Measurements from ENCODE around the gene MS4A18. TPM values are rescaled to one million over a fixed set of nuclear protein-coding genes. Genes with fewer than 3 reads are reported as not detected.
"Not testable (repeated sequence)": the region's sequence is repeated elsewhere in the genome, so short reads cannot be mapped to it uniquely, and the experiment has no call there.

MS4A18 gene
- total RNA-seq (2014; rRNA removed; shearing (Covaris generic)): not detected in 2 replicates

DNA sequence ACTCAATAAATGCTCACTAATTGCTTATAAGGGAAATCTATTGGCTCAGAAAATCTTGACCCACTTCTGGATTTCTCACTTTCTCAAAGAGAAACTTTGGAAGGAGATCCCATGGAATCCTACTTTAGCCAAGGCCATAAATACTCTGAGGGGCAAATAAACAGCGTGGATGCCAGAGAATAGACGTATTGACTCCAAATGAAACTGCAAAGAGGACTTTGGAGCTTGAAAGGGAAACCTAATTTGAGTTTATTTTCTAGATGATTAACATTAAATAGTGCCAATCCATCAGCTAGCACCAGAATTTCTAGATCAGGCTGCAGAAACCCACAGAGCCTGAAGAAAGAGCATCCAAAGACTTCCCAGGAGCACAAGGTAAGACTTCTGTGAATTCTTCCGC, at the start of gene MS4A18:
TSS of gene MS4A18 (plus strand) at position 301 of the 400 bp plus-strand sequence.
- in situ Hi-C loops (cut with HindIII; ENCODE audit: low sequenced_read_pairs): no loop called here
- no peak for DNase-seq (ENCODE audit: low spot score)

DNA sequence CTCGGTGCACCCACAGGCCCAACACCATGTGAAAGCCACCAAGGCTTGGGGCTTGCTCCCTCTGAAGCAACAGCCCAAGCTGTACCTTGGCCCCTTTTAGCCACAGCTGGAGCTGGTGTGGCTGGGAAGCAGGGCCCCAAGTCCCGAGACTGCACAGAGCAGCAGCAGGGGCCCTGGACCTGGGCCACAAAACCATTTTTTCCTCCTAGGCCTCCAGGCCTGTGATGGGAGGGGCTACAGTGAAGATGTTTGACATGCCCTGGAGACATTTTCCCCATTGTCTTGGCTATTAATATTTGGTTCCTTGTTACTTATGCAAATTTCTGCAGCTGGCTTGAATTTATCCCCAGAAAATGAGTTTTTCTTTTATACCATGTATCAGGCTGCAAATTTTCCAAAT, 46.3 kb upstream of the MS4A18 start:
- DNase-seq (ENCODE audit: low spot score); in situ Hi-C loops (cut with HindIII; ENCODE audit: low sequenced_read_pairs): not testable (repeated sequence)

DNA sequence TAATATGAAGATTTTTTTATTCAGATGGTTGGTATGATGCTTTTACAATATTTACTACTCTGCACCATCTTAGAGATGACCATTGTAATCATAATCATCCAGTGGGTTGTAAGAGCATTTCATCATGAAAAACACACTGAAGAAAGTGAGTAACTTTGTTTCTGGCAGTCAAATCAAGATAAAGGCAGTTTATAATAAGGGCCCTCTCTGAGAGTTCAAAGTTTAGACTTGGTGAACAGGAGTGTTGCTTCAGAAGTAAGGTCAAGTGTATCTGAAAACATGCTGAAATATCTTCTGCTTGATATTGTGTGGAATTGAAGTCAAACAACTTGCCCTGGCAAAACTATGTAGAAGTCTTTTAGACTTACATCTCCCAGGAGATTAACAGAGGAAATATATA, 44.6 kb upstream of the MS4A18 start:
- in situ Hi-C loops (cut with HindIII; ENCODE audit: low sequenced_read_pairs): no loop called here
- no peak for DNase-seq (ENCODE audit: low spot score)

DNA sequence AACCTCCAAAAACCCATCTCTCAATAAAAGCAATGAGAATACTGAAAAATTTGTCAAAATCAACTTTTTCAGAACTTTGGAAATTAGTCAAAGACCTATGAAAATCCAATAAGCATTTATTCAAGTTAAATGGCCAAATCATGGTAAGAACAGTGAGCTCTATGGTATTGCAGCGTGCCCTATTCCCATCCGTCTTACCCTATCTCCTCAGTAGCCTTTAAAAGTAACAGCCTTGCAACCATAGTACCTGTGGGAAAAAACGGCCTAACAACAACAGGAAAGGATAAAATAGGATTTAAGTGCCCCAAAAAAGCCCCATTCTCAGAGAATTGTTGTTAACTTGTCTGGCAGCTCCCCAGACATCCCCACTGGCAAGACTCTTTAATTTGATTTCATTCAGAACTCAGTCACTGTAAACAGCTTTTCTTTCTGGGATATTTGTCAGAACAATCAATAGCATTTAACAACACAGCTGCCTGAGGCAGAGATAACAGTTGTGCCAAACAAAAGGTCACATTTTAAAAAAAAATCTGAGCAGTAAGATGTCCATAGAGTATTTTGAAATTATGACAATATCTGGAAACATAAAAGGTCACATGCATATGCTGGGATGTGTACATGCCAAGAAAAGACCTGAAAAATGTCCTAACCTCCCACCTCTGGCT, 43.9 kb upstream of the MS4A18 start:
- no peak for DNase-seq (ENCODE audit: low spot score)
- in situ Hi-C loops (cut with HindIII; ENCODE audit: low sequenced_read_pairs): no loop called here

DNA sequence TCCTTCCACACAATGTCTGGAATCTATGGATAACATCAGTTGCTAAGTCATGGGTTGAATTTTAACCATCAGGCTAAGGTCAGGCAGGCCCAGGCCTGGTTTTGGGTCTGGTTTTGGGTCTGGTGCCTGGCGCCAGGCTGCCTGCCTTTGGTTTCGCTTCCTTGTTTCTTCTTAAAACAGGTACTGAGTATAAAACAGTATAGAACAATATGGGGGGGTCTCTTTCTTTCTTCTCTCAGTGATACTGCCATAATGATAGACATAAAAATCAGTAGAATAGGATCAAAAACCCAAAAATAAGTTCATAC, 40.0 kb upstream of the MS4A18 start:
- in situ Hi-C loops (cut with HindIII; ENCODE audit: low sequenced_read_pairs); DNase-seq (ENCODE audit: low spot score): not testable (repeated sequence)

DNA sequence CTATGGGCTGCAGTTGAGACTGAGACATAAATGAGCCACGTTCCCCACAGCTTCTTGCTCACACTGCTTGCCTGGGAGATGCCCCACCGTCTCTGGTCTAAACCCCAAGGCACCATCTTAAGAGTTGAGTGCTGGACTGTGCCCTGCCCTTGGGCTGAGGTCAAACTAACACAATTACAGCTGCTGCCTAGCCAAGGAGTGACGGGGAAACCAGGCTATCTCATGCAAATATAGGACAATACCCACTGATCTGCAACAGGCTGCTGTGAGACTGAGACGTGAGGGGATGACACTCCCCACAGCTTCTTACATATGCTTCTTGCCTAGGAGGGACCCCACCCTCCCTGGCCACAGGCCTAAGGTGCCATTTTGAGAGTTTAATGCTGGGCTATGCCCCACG, 32.9 kb upstream of the MS4A18 start:
- in situ Hi-C loops (cut with HindIII; ENCODE audit: low sequenced_read_pairs): no loop called here
- DNase-seq (ENCODE audit: low spot score): no peak

DNA sequence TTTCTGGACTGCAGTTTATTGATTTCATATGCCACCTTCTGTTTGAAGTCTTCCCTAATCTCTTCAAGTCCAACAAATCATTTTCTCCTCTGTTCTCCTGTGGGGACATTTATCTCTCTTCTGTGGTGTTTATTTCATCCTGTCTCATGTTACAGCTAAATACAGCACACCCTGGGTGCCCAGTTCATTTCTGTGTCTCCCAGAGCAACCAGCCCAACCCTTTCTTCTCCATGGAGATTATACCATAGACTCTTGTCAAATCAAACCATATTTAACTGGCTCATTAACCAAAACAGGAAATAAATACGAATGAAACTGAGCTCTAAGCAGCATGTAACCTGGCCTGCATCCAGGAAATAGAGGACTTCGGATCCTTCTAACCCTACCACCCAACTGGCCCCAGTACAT, 25.2 kb upstream of the MS4A18 start, which contains the start of gene MS4A8:
TSS of gene MS4A8 (plus strand) at position 329 of the 408 bp plus-strand sequence. CDS start 1,249 bp downstream, outside the sequence.
- in situ Hi-C loops (cut with HindIII; ENCODE audit: low sequenced_read_pairs): no loop called here
- DNase-seq (ENCODE audit: low spot score): no peak

DNA sequence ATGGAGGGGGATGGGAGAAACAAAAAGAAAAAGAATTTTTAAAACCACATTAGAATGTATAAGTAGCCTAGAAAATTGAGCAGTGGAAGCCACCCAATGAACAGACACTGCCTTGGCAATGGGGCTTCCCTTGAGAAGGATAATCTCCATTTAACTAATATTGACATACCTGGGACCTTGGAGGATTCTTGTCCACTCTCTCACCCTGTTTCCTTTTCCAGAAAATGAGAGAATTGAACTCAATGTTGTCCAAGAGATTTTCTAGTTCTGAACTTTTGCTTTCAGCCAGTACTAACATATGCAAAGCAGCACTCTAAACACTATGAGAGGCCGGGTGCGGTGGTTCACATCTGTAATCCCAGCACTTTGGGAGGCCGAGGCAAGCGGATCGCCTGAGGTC, 24.6 kb upstream of the MS4A18 start:
- no peak for DNase-seq (ENCODE audit: low spot score)
- in situ Hi-C loops (cut with HindIII; ENCODE audit: low sequenced_read_pairs): no loop called here

DNA sequence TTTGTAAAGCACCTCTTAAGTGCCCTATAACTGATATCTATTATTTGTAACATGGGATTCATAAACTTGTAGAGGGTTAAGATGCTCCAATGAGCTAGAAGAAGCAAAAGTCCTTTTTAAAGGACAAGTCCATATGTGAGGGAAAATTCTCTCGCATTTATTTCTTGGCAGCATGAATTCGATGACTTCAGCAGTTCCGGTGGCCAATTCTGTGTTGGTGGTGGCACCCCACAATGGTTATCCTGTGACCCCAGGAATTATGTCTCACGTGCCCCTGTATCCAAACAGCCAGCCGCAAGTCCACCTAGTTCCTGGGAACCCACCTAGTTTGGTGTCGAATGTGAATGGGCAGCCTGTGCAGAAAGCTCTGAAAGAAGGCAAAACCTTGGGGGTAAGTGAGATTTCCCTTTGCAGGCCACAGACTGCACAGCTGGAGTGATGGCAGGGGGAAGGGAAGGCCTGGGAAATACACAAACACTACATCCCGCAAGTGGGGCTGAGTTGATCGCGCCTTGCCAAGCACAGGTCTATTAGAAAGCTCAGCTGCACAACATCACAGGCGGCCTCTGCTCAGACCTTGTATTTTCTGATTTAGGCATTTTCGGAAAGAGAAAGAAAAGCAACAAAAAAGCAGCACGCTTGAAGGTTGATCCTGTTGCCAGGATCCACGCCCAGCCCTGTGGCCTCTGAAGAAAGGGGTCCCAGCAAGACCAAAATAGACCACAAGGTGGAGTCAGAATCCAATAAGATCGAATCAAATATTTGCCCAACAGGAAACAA, 23.6 kb upstream of the MS4A18 start:
- DNase-seq (ENCODE audit: low spot score): no peak

DNA sequence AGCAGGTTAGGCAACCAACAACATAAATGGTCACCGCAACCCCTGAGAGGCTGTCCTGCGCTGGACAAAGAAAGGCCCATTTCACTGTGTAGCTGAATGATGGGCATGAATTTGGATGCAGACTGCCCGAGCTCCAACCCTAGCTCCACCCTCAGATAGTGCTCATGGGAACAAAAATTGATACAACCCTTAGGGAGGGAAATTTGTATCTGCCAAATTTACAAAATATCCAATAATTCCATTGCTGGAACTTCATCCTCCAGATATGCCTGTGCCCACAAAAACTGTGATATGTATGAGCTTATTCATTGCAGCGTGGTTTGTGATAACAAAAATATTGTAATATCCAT, 23.1 kb upstream of the MS4A18 start:
- no peak for DNase-seq (ENCODE audit: low spot score)
- in situ Hi-C loops (cut with HindIII; ENCODE audit: low sequenced_read_pairs): no loop called here

More for the DNA sequence above, 23.6 kb upstream of the MS4A18 start:
- in situ Hi-C loops (cut with HindIII; ENCODE audit: low sequenced_read_pairs): no loop called here

DNA sequence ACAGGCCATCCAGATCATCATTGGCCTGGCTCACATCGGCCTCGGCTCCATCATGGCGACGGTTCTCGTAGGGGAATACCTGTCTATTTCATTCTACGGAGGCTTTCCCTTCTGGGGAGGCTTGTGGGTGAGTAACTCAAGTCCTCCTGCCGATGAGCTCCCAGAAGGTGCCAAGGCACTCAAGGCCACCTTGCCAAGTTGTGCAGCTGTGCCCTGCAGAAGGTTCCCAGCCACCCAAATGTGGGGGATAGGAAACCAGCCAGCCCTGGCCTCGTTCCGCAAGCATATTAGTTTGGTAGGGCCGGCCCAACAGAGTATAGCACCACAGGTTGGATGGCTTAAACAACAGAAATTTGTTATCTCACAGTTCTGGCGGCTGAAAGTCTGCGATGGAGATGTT, 21.1 kb upstream of the MS4A18 start:
- in situ Hi-C loops (cut with HindIII; ENCODE audit: low sequenced_read_pairs): no loop called here
- no peak for DNase-seq (ENCODE audit: low spot score)

DNA sequence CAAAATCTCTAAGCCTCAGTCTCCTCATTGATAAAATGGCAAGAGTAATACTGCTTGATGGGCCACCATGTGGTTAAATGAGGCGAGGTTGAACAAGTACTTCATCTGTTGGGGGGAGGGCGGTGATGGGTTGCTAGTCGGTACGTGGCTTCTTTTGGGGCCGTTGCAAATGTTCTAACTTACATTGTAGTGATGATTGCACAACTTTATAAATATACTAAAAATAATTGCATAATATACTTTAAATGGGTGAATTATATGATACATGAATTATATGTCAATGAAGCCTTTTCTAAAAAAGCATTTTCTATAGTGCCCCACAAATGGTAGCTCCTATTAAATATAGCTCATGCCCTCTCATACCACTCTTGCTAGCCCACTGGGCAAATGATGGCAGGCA, 18.6 kb upstream of the MS4A18 start:
- no peak for DNase-seq (ENCODE audit: low spot score)
- in situ Hi-C loops (cut with HindIII; ENCODE audit: low sequenced_read_pairs): no loop called here

DNA sequence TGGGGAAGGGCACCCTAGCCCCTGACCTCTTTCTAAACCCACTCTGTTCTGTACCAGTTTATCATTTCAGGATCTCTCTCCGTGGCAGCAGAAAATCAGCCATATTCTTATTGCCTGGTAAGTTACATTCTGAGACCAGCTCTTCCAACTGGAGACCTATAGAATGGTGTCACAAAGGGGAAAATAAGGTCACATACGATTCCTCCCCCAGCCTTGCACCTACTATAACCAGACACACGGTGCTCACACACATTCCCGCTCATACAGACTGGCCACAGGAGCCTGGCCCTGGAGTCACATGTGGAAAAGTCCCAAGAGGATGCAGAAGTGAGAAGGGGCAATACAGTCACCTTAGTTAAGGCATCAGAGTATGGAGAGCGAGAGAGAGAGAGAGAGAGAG, 17.6 kb upstream of the MS4A18 start:
- DNase-seq (ENCODE audit: low spot score): no peak
- in situ Hi-C loops (cut with HindIII; ENCODE audit: low sequenced_read_pairs): no loop called here

DNA sequence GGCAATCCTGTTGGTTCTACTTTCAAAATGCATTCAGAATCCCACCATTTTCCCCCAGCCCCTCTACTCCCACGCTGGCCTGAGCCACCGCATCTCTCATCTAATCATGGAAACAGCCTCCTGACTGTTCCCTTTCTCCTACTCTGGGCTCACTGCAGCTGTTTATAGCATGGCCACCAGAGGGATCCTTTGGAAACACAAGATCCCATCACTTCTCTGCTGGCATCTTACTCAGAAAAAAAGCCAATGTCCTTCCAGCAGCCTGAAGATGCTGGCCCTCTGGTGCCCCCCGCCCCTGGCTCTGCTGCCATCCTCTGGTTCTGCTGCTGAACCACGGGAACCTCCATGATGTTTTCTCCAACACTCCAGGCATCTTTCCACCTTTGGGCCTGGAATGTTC, 14.0 kb upstream of the MS4A18 start:
- no peak for DNase-seq (ENCODE audit: low spot score)
- in situ Hi-C loops (cut with HindIII; ENCODE audit: low sequenced_read_pairs): no loop called here

DNA sequence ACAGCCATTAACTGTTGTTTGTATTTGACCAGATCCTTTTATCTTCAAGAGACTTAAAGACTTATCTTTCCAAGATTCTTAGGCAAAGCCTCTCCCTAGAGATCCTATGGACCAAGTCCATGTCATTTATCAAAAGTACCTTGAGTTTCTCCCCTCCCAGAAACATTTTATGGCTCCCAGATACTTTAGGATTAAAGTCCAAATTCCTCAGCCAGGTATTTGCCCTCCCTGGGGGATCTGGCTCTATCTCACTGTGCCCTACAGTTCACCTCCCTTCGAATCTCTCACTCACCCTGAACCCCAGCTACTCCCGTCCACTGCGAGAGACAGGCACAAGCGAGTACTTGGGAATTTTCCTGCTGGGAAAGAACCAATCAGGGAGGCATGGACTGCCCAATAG, 13.2 kb upstream of the MS4A18 start:
- in situ Hi-C loops (cut with HindIII; ENCODE audit: low sequenced_read_pairs): no loop called here
- no peak for DNase-seq (ENCODE audit: low spot score)

DNA sequence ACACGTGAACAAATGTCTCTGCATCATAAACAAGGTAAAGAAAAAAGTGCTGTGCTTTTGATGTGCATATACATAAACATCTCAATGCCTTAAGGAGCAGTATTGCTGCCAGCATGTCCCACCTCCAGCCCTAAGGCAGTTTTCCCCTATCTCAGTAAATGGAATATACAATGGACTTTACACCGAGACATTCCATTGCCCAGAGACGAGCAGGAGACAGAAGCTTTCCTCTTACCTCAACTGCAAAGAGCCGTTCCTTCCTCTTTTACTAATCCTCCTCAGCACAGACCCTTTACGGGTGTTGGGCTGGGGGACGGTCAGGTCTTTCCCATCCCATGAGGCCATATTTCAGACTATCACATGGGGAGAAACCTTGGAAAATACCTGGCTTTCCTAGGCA, 11.1 kb upstream of the MS4A18 start:
- DNase-seq (ENCODE audit: low spot score); in situ Hi-C loops (cut with HindIII; ENCODE audit: low sequenced_read_pairs): not testable (repeated sequence)

DNA sequence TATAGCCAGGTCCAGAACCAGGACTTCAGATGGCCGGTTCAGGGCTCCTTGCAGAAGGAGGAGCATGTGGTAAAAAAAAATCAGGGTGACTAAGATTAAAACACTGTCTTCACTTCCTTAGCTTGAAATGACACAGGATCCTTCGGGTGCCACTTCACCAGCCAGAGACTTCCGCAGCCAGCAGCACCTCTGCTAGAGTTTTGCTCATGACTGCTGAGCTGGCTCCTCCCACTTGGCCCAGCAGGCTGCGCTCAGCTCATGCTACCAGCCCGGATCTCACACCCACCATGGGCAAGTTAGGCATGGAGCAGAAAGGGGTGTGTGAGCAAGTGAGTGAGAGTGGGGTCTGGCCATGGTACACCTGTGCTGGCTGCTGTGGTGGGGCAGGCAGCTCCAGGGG, 6.6 kb upstream of the MS4A18 start:
- no peak for DNase-seq (ENCODE audit: low spot score)
- in situ Hi-C loops (cut with HindIII; ENCODE audit: low sequenced_read_pairs): no loop called here

DNA sequence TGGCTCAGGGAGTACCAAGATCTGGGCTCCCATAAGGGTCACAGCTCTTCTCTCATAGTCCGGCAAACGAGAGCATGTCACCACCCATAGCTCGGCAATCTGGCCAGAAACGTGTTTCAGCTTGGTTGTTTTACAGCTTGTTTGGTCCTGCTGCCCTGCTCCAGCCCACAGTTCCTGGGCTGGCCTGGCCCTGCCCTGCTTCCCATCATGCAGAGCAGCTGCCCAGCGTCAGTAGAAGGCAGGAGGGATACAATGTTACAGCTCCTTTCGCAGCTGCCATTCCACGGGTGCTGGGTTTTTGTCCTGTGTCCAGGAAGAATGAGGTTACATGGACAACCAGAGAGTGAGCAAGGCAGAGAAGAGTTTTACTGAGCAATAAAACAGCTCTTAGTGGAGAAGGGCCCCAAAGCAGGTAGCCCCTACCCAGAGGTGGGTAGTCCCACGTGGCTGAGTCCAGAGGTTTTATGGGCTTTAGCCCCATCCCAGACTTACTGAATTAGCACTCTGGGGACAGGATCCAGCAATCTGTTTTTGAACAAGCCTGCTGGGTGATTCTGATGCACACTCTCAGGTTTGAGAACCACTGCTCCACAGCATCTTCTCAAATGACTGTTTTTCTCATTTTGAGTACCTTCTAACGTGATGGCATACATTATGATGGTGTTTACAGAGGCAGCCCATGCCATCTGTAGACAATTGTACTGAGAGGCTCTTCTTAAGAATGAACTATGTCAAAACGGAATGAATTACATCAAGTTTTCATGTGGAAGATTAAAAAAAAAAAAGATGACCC, 5.8 kb upstream of the MS4A18 start:
- in situ Hi-C loops (cut with HindIII; ENCODE audit: low sequenced_read_pairs): no loop called here
- DNase-seq (ENCODE audit: low spot score): no peak

DNA sequence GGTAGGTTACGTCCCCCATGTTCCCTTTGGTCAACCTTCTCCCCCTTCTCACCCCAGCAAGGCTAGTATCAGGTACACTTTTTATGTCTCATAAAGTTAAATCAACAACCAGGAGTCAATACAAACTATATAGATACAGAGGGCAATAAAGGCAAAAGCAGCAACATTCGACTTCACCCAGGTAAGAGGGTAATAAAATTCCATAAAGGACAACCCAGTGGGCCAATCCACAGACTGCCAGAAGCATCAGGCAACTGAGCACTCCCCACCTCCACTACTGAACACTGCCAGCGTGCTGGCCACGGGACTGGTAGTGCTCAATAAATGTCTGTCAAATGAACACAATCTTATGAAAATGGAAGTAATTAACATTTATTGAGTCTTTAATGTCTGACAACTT, 5.1 kb upstream of the MS4A18 start:
- no peak for DNase-seq (ENCODE audit: low spot score)
- in situ Hi-C loops (cut with HindIII; ENCODE audit: low sequenced_read_pairs): no loop called here

DNA sequence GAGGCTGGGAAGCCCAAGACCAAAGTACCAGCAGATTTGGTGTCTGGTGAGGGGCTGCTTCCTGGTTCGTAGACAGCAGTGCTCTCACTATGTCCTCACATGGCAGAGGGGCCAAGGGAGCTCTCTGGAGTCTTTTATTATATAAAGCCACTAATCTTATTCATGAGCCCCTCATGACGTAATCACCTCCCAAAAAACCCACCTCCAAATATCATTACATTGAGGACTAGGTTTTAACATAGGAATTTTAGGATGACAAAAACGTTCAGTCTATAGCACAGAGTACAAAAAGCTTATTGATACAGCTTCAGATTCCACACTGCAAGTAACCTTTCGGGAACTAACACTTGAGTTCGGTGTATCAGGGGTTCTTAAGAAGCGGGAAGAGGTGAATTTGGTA, 4.1 kb upstream of the MS4A18 start:
- in situ Hi-C loops (cut with HindIII; ENCODE audit: low sequenced_read_pairs): no loop called here
- no peak for DNase-seq (ENCODE audit: low spot score)
